ENCODE results near the gene ZMYND10.

ZMYND10 gene

GRCh38 chr3:50334339-50335075, 11.0 kb downstream of the ZMYND10 start:
- Mint-ChIP-seq H3K36me3 (ENCODE audit: low read depth) (peaks cover 99% of the 10 kb centered on the region), H3K4me3 (no peak overlapping the region), H3K27ac (peak overlapping the region; percentile 59), H3K9me3 (no peaks in the 10 kb centered on the region), H3K27me3 (no peaks in the 10 kb centered on the region), H3K4me1 (ENCODE audit: low read depth) (peaks cover 57% of the 10 kb centered on the region)
- intact Hi-C loops (cut with micrococcal nuclease): loop anchor here (5.0 kb wide), 1 partner anchor 97 kb away; the partner anchor contains the start of gene GNAI2

GRCh38 chr3:50333744-50334328, 11.7 kb downstream of the ZMYND10 start:
- Mint-ChIP-seq H3K27me3 (no peaks in the 10 kb centered on the region), H3K9me3 (no peaks in the 10 kb centered on the region), H3K27ac (peak overlapping the region; percentile 59), H3K36me3 (ENCODE audit: low read depth) (peaks cover 99% of the 10 kb centered on the region), H3K4me3 (no peak overlapping the region), H3K4me1 (ENCODE audit: low read depth) (peaks cover 55% of the 10 kb centered on the region)
- intact Hi-C loops (cut with micrococcal nuclease): no loop called here

- H3K27ac Mint-ChIP-seq: no peak overlapping the region
- H3K27me3 Mint-ChIP-seq: no peaks in the 10 kb centered on the region
- peaks cover 55% of the 10 kb centered on the region for H3K4me1 Mint-ChIP-seq (ENCODE audit: low read depth)
- H3K4me3 Mint-ChIP-seq: no peak overlapping the region
- no peaks in the 10 kb centered on the region for H3K9me3 Mint-ChIP-seq
- intact Hi-C loops (cut with micrococcal nuclease): no loop called here
- H3K36me3 Mint-ChIP-seq (ENCODE audit: low read depth): peaks cover 88% of the 10 kb centered on the region
These were observed 14.1 kb downstream of the ZMYND10 start for GRCh38 chr3:50331364-50331907.

GRCh38 chr3:50330330-50330729, 15.2 kb downstream of the ZMYND10 start:
- Mint-ChIP-seq H3K4me3 (no peak overlapping the region), H3K9me3 (no peaks in the 10 kb centered on the region), H3K27ac (no peak overlapping the region), H3K36me3 (ENCODE audit: low read depth) (peaks cover 88% of the 10 kb centered on the region), H3K4me1 (ENCODE audit: low read depth) (peaks cover 55% of the 10 kb centered on the region), H3K27me3 (no peaks in the 10 kb centered on the region)
- intact Hi-C loops (cut with micrococcal nuclease): no loop called here

GRCh38 chr3:50327943-50328691, 17.4 kb downstream of the ZMYND10 start, which contains the start of gene TUSC2:
TSS of gene TUSC2 (minus strand) at chr3:50328223. CDS start at chr3:50328099, 124 bp downstream.
- Mint-ChIP-seq H3K36me3 (ENCODE audit: low read depth) (peaks cover 71% of the 10 kb centered on the region), H3K27ac (peak within 1 kb of the TSS; percentile 76), H3K4me1 (ENCODE audit: low read depth) (peaks cover 64% of the 10 kb centered on the region), H3K4me3 (peak within 1 kb of the TSS; percentile 75), H3K27me3 (no peaks in the 10 kb centered on the region), H3K9me3 (no peaks in the 10 kb centered on the region)
- intact Hi-C loops (cut with micrococcal nuclease): loop anchor here (1.0 kb wide), 1 partner anchor 9 kb away; no protein-coding TSS in a partner anchor

GRCh38 chr3:50327129-50327528, 18.4 kb downstream of the ZMYND10 start:
- no peaks in the 10 kb centered on the region for H3K9me3 Mint-ChIP-seq
- H3K36me3 Mint-ChIP-seq (ENCODE audit: low read depth): peaks cover 61% of the 10 kb centered on the region
- H3K27me3 Mint-ChIP-seq: no peaks in the 10 kb centered on the region
- peak overlapping the region; percentile 76 for H3K27ac Mint-ChIP-seq
- H3K4me1 Mint-ChIP-seq (ENCODE audit: low read depth): peaks cover 71% of the 10 kb centered on the region
- H3K4me3 Mint-ChIP-seq: peak overlapping the region; percentile 75
- intact Hi-C loops (cut with micrococcal nuclease): no loop called here

- Mint-ChIP-seq H3K36me3 (ENCODE audit: low read depth) (peaks cover 51% of the 10 kb centered on the region), H3K27me3 (no peaks in the 10 kb centered on the region), H3K4me3 (no peak overlapping the region), H3K9me3 (no peaks in the 10 kb centered on the region), H3K27ac (peak overlapping the region; percentile 97), H3K4me1 (ENCODE audit: low read depth) (peaks cover 71% of the 10 kb centered on the region)
- intact Hi-C loops (cut with micrococcal nuclease): no loop called here
These were observed 19.4 kb downstream of the ZMYND10 start for GRCh38 chr3:50326182-50326541.

- H3K27ac Mint-ChIP-seq: peak overlapping the region; percentile 97
- intact Hi-C loops (cut with micrococcal nuclease): no loop called here
- H3K9me3 Mint-ChIP-seq: no peaks in the 10 kb centered on the region
These were observed 19.9 kb downstream of the ZMYND10 start for GRCh38 chr3:50325497-50326181.

GRCh38 chr3:50325113-50325480, 20.4 kb downstream of the ZMYND10 start:
- H3K27ac Mint-ChIP-seq: peak overlapping the region; percentile 97
- peaks cover 70% of the 10 kb centered on the region for H3K4me1 Mint-ChIP-seq (ENCODE audit: low read depth)
- peaks cover 47% of the 10 kb centered on the region for H3K36me3 Mint-ChIP-seq (ENCODE audit: low read depth)
- H3K9me3 Mint-ChIP-seq: no peaks in the 10 kb centered on the region
- intact Hi-C loops (cut with micrococcal nuclease): no loop called here
- no peak overlapping the region for H3K4me3 Mint-ChIP-seq
- H3K27me3 Mint-ChIP-seq: no peaks in the 10 kb centered on the region

More at GRCh38 chr3:50325497-50326181, 19.9 kb downstream of the ZMYND10 start:
- Mint-ChIP-seq H3K27me3 (no peaks in the 10 kb centered on the region), H3K4me1 (ENCODE audit: low read depth) (peaks cover 70% of the 10 kb centered on the region), H3K36me3 (ENCODE audit: low read depth) (peaks cover 47% of the 10 kb centered on the region), H3K4me3 (no peak overlapping the region)

GRCh38 chr3:50324351-50325112, 21.0 kb downstream of the ZMYND10 start:
- Mint-ChIP-seq H3K4me3 (no peak overlapping the region), H3K27me3 (no peaks in the 10 kb centered on the region), H3K9me3 (no peaks in the 10 kb centered on the region), H3K27ac (peak overlapping the region; percentile 97), H3K4me1 (ENCODE audit: low read depth) (peaks cover 70% of the 10 kb centered on the region), H3K36me3 (ENCODE audit: low read depth) (peaks cover 47% of the 10 kb centered on the region)
- intact Hi-C loops (cut with micrococcal nuclease): loop anchor here (1.0 kb wide), 1 partner anchor 50 kb away; no protein-coding TSS in a partner anchor

- Mint-ChIP-seq H3K4me1 (ENCODE audit: low read depth) (peaks cover 75% of the 10 kb centered on the region), H3K36me3 (ENCODE audit: low read depth) (peaks cover 47% of the 10 kb centered on the region), H3K27ac (peak overlapping the region; percentile 97), H3K27me3 (no peaks in the 10 kb centered on the region), H3K4me3 (no peak overlapping the region), H3K9me3 (no peaks in the 10 kb centered on the region)
- intact Hi-C loops (cut with micrococcal nuclease): loop anchor here (1.0 kb wide), 1 partner anchor 49 kb away; no protein-coding TSS in a partner anchor
These were observed 21.8 kb downstream of the ZMYND10 start for GRCh38 chr3:50323614-50324199.

- no peaks in the 10 kb centered on the region for H3K27me3 Mint-ChIP-seq
- intact Hi-C loops (cut with micrococcal nuclease): no loop called here
- H3K4me3 Mint-ChIP-seq: peak overlapping the region; percentile 78
These were observed 22.4 kb downstream of the ZMYND10 start for GRCh38 chr3:50323092-50323600.

More at GRCh38 chr3:50323092-50323600, 22.4 kb downstream of the ZMYND10 start:
- no peaks in the 10 kb centered on the region for H3K9me3 Mint-ChIP-seq
- peaks cover 51% of the 10 kb centered on the region for H3K36me3 Mint-ChIP-seq (ENCODE audit: low read depth)
- peaks cover 81% of the 10 kb centered on the region for H3K4me1 Mint-ChIP-seq (ENCODE audit: low read depth)
- peak overlapping the region; percentile 97 for H3K27ac Mint-ChIP-seq

Data from dendritic cell treated with granulocyte-macrophage colony-stimulating factor and Interleukin-4, amounts not matched to agents 40 ng/mL and 50 ng/mL, for 4 days (primary cell).